Activated CD4-positive, alpha-beta T cell treated with anti-CD3 and anti-CD28 coated beads, Interleukin-2, amount 10 ng/mL, durations not matched to agents 7 days and 5 days (primary cell): Measurements from ENCODE around the gene HAPLN1. TPM values are rescaled to one million over a fixed set of nuclear protein-coding genes. Genes with fewer than 3 reads are reported as not detected.

Experiments
- CTCF ChIA-PET: fragments of 350-600 bp; sonication (Branson Sonifier 250); formaldehyde crosslinking; loops from one replicate; lab custom pipeline; 2021; ENCODE audit warnings: antibody characterized with exemption; lab: Charles Lee
- POLR2A ChIA-PET: fragments of 350-600 bp; sonication (Branson Sonifier 250); formaldehyde crosslinking; loops from one replicate; lab custom pipeline; 2021; ENCODE audit warnings: antibody characterized with exemption; lab: Charles Lee
- DNase-seq: peaks from one replicate; pipeline ENCODE4 v3.0.0-alpha.2; 2020
- H3K27ac Mint-ChIP-seq: one replicate; pipeline ENCODE4 v1.8.0; 2021; ENCODE audit warnings: mild to moderate bottlenecking, moderate library complexity, mixed read lengths
- H3K27me3 Mint-ChIP-seq: one replicate; pipeline ENCODE4 v1.8.0; 2021; ENCODE audit warnings: mixed read lengths
- H3K36me3 Mint-ChIP-seq: one replicate; pipeline ENCODE4 v1.8.0; 2021; ENCODE audit warnings: low read depth, mixed read lengths
- H3K4me1 Mint-ChIP-seq: one replicate; pipeline ENCODE4 v1.8.0; 2021; ENCODE audit warnings: mixed read lengths
- H3K4me3 Mint-ChIP-seq: one replicate; pipeline ENCODE4 v1.8.0; 2021; ENCODE audit warnings: mild to moderate bottlenecking, moderate library complexity, mixed read lengths
- H3K9me3 Mint-ChIP-seq: one replicate; pipeline ENCODE4 v1.8.0; 2021; ENCODE audit warnings: mixed read lengths
- total RNA-seq, 2 experiments: library from RNA; stranded (reverse); gene quantifications; one replicate each; pipeline ENCODE4 v1.2.3, GENCODE V29; 2021

HAPLN1 gene
- total RNA-seq, 2 experiments from 2014 or later: not detected

DNA sequence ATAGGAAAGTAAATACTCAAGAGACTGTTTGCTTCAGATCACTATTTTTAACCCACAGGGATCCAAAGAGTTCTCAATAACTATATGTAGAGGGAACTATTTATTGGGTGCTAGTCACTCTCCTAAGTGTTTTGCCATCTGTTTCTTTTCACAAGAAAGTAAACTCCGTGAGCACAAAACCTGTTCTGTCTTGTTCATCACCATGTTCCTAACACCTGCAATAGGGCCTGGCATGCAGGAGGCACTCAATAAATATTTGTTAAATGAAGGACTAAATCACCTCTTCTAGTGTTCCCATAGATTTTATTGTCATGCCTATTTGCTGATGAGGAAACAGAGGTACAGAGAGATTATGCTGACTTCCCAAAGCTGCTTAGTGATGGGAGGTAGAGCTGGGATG is 130.9 kb downstream of the HAPLN1 start:
- Mint-ChIP-seq H3K4me3 (no peak overlapping the region), H3K4me1 (no peaks in the 10 kb centered on the region), H3K27ac (no peak overlapping the region), H3K36me3 (no peaks in the 10 kb centered on the region), H3K9me3 (no peaks in the 10 kb centered on the region), H3K27me3 (peaks cover 6% of the 10 kb centered on the region)
- DNase-seq: no peak
- POLR2A ChIA-PET: no interaction called here
- CTCF ChIA-PET: no interaction called here

Other genes with a start within 250 kb of the HAPLN1 start
- gene VCAN, start 249.1 kb downstream of the HAPLN1 start, total RNA-seq: under 1 TPM; 0.12 to 0.27 TPM